Heart left ventricle (tissue), 16 donors: Measurements from ENCODE around the gene NEUROD2. TPM values are rescaled to one million over a fixed set of nuclear protein-coding genes. Genes with fewer than 3 reads are reported as not detected.

Experiments used
- ATAC-seq, 4 donors: fragments of 200-7000 bp; cut with Tn5 transposase; one replicate each; pipeline ENCODE4 v1.9.1; 2020 to 2022; ENCODE audit warnings: moderate library complexity in 4 of 4, mild to moderate bottlenecking in 3 of 4, moderate number of reproducible peaks in 1 of 4
- DNase-seq, 5 donors: peaks; one replicate each; pipeline ENCODE4 v3.0.0-alpha.2; 2020
- H3K27ac ChIP-seq, 12 donors: fragments of 200-600 bp; sonication (generic) in 4 of 12; one replicate each; pipeline versions ENCODE4 v1.5.0 to v1.8.0; 2016 to 2022; ENCODE audit warnings: mild to moderate bottlenecking in 2 of 12
- H3K27me3 ChIP-seq, 9 donors: fragments of 200-600 bp; sonication (generic) in 2 of 9; one replicate each; pipeline versions ENCODE4 v1.5.1 to v1.8.0; 2016 to 2022; ENCODE audit warnings: mild to moderate bottlenecking in 3 of 9
- H3K36me3 ChIP-seq, 9 donors: fragments of 200-600 bp; sonication (generic) in 2 of 9; one replicate each; pipeline versions ENCODE4 v1.5.0 to v1.8.0; 2018 to 2022; ENCODE audit warnings: mild to moderate bottlenecking in 2 of 9
- H3K4me1 ChIP-seq, 12 donors: fragments of 200-600 bp; sonication (generic) in 4 of 12; one replicate each; pipeline versions ENCODE4 v1.5.0 to v1.8.0; 2016 to 2022; ENCODE audit warnings: mild to moderate bottlenecking in 3 of 12
- H3K4me3 ChIP-seq, 12 donors: fragments of 200-600 bp; sonication (generic) in 4 of 12; one replicate each; pipeline versions ENCODE4 v1.5.0 to v1.8.0; 2017 to 2022; ENCODE audit warnings: mild to moderate bottlenecking in 9 of 12, moderate library complexity in 4 of 12
- H3K9me3 ChIP-seq, 12 donors: fragments of 200-600 bp; sonication (generic) in 4 of 12; one replicate each; pipeline versions ENCODE4 v1.5.0 to v1.8.0; 2016 to 2022; ENCODE audit warnings: mild to moderate bottlenecking in 1 of 12
- POLR2A ChIP-seq, 2 donors: fragments of 450-650 bp; IDR thresholded peaks; one replicate each; pipeline ENCODE4 v1.6.1; 2017; ENCODE audit warnings: antibody characterized with exemption in 2 of 2, mild to moderate bottlenecking in 2 of 2, moderate library complexity in 2 of 2
- WGBS, 4 donors: extraction: QIAGEN DNeasy Blood & Tissue Kit in 2 of 4; methylation state at CpG; one replicate each; pipeline versions ENCODE4 v1.1.5 to v1.1.7; 2013 to 2018; 5-methylcytosine and 5-hydroxymethylcytosine counted together
- intact Hi-C, 10 donors: fragments of 100-400 bp; cut with DNase I; formaldehyde crosslinking; loops; one replicate each; pipeline versions ENCODE4 v1.11.1 to v1.14.2; 2022
- polyA plus RNA-seq, 2 donors: library from polyadenylated mRNA; stranded (reverse); fragments of 200-250 nt; gene quantifications; one replicate each; pipeline ENCODE4 v1.2.3, GENCODE V29; 2013
- total RNA-seq, 9 donors: library from RNA; depleted of rRNA in 2 of 9; stranded (reverse); fragments of >200 nt in 2 of 9; fragmentation: NEBNext Ultra II Directional in 3 of 9; extraction: Animal tissue kit (Norgen Biotek cat#: 25700) in 3 of 9; gene quantifications; one replicate each; pipeline versions ENCODE4 v1.1.0 to v1.2.4, GENCODE V29; 2016 to 2023
- TF ChIP-seq, protein P1 (sequence below), 12 donors: fragments of 200-600 bp; sonication (generic) in 4 of 12; IDR thresholded peaks; one replicate each; pipeline versions ENCODE4 v1.5.0 to v1.8.0; 2018 to 2022; ENCODE audit warnings: antibody characterized with exemption in 12 of 12, mild to moderate bottlenecking in 5 of 12
- donor health status: ischemic (EF 13 %, LVEDD 7.1; RV severe dilation, severe dysfunction).
- donor health status: healthy with polysubstance abuse.
- donor health status: DM: no; HTN: yes; CAD: no.
- donor health status: DM: no; HTN: no; CAD: no.
- donor health status: ischemic (EF 25% LVEDD 6.9; RV normal size, moderate dysfunction).
- donor health status: ischemic (EF 25% LVEDD 5.7; RV mildly dilated, moderate dysfunction).
- donor health status: healthy.
- donor health status: DM: yes; HTN: yes; CAD: no.
- donor health status: ischemic (EF 35%, LVEDD 5.7; RV mildly dilated, moderate dysfunction).
- donor health status: nonischemic (EF 11% LVEDD 7.7; RV severe dilation, severe dysfunction).
- donor health status: DM: yes; HTN: yes; CAD: no.
- donor health status: PGD.
- donor health status: ischemic (EF 29% LVEDD 5.4; RV normal size, mild dysfunction).
- donor health status: nonischemic (EF 23%, LVEDD 6.1; RV moderate dilation, normal function).

NEUROD2 gene
- total and polyA plus RNA-seq, 11 donors = not detected

DNA sequence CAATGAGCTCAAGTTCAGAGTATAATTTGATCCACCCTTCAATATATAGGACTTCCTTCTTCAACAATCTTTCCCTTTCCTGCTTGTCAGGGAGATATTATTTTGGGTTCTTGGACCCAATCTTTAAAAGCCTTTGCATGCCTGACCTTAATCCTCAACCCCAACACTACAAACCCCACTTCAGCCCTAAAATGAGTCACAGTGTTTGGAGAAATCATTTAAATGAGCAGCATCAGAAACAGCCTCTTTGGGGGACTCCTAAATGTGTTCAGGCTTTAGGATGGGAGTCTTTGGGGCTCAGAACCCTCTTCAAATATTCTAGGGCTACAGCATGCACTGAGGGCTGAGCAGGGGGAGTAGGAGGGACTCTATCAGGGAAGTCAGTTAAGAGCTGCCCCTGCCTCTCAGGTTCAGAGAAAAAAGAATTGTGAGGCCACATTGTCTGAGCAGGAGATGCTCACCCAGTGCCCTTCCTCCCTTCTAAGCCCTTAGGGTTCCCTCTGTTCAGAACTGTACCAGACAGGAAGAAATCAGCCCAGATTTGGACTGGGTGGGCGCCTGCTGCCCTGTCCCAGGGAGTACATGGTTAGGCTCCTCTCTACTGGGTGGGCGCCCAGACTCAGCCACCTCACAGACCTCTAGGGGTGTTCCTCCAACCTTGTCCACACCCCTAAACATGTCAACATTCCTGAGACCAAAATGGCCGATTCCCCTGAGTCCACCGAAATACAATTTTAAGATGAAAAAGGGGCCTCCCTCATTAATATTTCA is 5.0 kb downstream of the NEUROD2 start:
- Histone ChIP-seq H3K9me3 (no peaks in the 10 kb centered on the region), H3K27ac (no peak overlapping the region), H3K27me3 (peaks cover 84 to 100% (median 98%) of the 10 kb centered on the region in 9 donors), H3K36me3 (no peaks in the 10 kb centered on the region), H3K4me3 (no peak overlapping the region), H3K4me1 (peaks cover 4 to 59% (median 38%) of the 10 kb centered on the region in 12 donors)
- TF ChIP-seq POLR2A (IDR thresholded peaks at IDR 0.05) = no peak
- TF ChIP-seq, protein P1, sequence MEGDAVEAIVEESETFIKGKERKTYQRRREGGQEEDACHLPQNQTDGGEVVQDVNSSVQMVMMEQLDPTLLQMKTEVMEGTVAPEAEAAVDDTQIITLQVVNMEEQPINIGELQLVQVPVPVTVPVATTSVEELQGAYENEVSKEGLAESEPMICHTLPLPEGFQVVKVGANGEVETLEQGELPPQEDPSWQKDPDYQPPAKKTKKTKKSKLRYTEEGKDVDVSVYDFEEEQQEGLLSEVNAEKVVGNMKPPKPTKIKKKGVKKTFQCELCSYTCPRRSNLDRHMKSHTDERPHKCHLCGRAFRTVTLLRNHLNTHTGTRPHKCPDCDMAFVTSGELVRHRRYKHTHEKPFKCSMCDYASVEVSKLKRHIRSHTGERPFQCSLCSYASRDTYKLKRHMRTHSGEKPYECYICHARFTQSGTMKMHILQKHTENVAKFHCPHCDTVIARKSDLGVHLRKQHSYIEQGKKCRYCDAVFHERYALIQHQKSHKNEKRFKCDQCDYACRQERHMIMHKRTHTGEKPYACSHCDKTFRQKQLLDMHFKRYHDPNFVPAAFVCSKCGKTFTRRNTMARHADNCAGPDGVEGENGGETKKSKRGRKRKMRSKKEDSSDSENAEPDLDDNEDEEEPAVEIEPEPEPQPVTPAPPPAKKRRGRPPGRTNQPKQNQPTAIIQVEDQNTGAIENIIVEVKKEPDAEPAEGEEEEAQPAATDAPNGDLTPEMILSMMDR (IDR thresholded peaks at IDR 0.05) = no peak
- ATAC-seq (no peak), DNase-seq (no peak)
- intact Hi-C loops = no loop called here
- 25 to 35% (median 29%) methylated on average over 4 of the region's 4 CpGs for WGBS, 4 donors

DNA sequence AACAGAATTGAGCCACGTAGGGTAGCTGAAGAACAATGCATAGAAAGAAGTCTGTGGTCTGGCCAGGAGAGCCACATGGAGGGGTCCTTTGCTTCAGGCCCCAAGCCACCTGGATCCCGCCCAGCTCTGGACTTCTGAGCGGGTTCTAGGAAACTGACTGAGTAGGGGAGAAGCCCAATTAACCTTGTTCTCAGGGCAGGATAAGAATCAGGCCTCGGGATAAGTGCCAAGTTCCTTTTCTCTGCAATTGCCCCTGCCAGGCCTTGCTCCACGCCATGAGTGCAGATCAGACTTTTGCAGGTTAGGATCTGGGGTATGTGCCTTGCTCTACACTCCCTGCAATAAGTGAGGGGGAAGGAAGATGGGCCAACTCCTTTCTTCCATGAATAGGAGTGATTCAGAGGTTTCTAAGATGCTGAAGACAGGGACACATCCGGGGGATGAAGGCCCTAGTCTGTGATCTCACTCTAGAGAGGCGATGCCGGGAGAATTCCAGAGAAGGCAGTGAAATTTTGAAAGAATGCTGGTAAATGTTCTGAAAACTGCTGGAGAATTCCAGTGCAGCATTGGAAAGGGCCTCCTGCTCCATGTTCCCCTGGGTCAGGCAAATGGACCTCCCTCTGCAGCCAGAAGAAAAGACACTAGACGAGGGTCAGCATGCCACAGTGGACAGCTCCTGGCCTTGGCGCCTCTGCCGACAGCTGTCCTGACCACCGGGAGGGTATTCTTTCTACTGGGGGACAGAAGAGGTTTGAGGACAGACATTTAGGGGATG is 5.8 kb downstream of the NEUROD2 start:
- H3K36me3 ChIP-seq = no peaks in the 10 kb centered on the region
- no peak for ATAC-seq
- H3K27me3 ChIP-seq = peaks cover 80 to 100% (median 98%) of the 10 kb centered on the region in 9 donors
- DNase-seq = no peak
- H3K4me3 ChIP-seq = no peak overlapping the region
- TF ChIP-seq, protein P1 (IDR thresholded peaks at IDR 0.05) = no peak
- TF ChIP-seq POLR2A (IDR thresholded peaks at IDR 0.05) = no peak
- H3K27ac ChIP-seq = no peak overlapping the region
- H3K9me3 ChIP-seq = no peaks in the 10 kb centered on the region
- 25 to 47% (median 35%) methylated on average over 10 to 12 of the region's 12 CpGs for WGBS, 4 donors
- intact Hi-C loops = no loop called here
- H3K4me1 ChIP-seq = peaks cover 4 to 58% (median 38%) of the 10 kb centered on the region in 12 donors

DNA sequence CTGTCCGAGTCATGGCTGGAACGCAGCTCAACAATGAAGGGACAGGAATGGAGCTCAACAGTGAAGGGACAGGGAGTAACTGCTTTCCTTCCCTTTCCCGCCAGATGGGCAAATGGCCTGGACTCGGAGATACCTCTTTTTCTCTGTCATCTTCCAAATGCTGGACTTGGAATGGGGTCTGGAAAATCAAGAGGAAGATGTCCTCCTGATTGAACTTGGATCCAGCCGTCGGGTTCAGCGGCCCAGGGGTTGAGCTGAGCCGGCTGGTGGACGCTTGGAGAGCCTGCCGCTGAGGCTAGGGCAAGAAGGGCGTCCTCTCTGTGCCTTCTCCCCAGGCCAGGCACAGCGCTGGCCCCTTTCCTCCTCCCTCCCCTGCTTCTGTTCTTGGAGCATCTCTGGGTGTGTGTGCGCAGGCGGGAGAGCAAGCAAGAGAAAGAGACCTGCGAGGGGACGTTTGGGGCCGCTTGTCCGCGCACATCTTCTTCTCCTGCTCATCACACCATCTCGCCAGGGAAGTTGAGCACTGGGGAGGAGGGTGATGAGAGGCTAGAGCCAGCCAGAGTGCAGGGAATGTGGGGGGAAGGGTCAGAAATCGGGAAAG is 6.6 kb downstream of the NEUROD2 start:
- intact Hi-C loops = no loop called here
- Histone ChIP-seq H3K27ac (no peak overlapping the region), H3K36me3 (no peaks in the 10 kb centered on the region), H3K4me3 (no peak overlapping the region), H3K9me3 (no peaks in the 10 kb centered on the region), H3K4me1 (peaks cover 4 to 54% (median 29%) of the 10 kb centered on the region in 12 donors), H3K27me3 (peaks cover 84 to 100% (median 98%) of the 10 kb centered on the region in 9 donors)
- ATAC-seq (no peak), DNase-seq (no peak)
- 4 to 9% (median 6%) methylated on average over 15 to 21 of the region's 21 CpGs for WGBS, 4 donors
- TF ChIP-seq, protein P1 (IDR thresholded peaks at IDR 0.05) = no peak
- no peak for TF ChIP-seq POLR2A (IDR thresholded peaks at IDR 0.05)
